GM23248 (cell line): Measurements from ENCODE around the gene GSN. TPM values are rescaled to one million over a fixed set of nuclear protein-coding genes. Genes with fewer than 3 reads are reported as not detected.

Experiments
- DNase-seq: peaks from one replicate; pipeline ENCODE4 v3.0.0-alpha.2; 2015
- H2AFZ ChIP-seq: fragments of 200-600 bp; sonication (generic); 2 replicates; pipeline ENCODE4 v1.6.1; 2016; ENCODE audit warnings: antibody characterized with exemption
- H3F3A ChIP-seq: fragments of 200-600 bp; sonication (generic); 2 replicates; pipeline ENCODE4 v1.6.1; 2016; ENCODE audit warnings: mild to moderate bottlenecking, antibody characterized with exemption, mixed run types; ENCODE audit not compliant: insufficient read depth
- H3K27ac ChIP-seq: fragments of 200-600 bp; sonication (generic); 2 replicates; pipeline ENCODE4 v1.5.1; 2016; ENCODE audit warnings: mild to moderate bottlenecking
- H3K27me3 ChIP-seq: fragments of 200-600 bp; sonication (generic); replicated peaks from 2 replicates; pipeline ENCODE4 v1.6.1; 2016; ENCODE audit warnings: mild to moderate bottlenecking; ENCODE audit not compliant: insufficient read depth
- H3K36me3 ChIP-seq: fragments of 200-600 bp; sonication (generic); 2 replicates; pipeline ENCODE4 v1.6.1; 2016; ENCODE audit warnings: low read depth, mild to moderate bottlenecking
- H3K4me1 ChIP-seq: fragments of 200-600 bp; sonication (generic); 2 replicates; pipeline ENCODE4 v1.6.1; 2016; ENCODE audit warnings: mild to moderate bottlenecking; ENCODE audit not compliant: insufficient read depth
- H3K4me2 ChIP-seq: fragments of 200-600 bp; sonication (generic); one replicate; pipeline ENCODE4 v1.6.1; 2016; ENCODE audit warnings: mild to moderate bottlenecking; ENCODE audit not compliant: unreplicated experiment
- H3K4me3 ChIP-seq: fragments of 200-600 bp; sonication (generic); 2 replicates; pipeline ENCODE4 v1.5.1; 2016; ENCODE audit warnings: mild to moderate bottlenecking
- H3K79me2 ChIP-seq: fragments of 200-600 bp; sonication (generic); 2 replicates; pipeline ENCODE4 v1.6.1; 2016; ENCODE audit warnings: mild to moderate bottlenecking; ENCODE audit not compliant: insufficient read depth
- H3K9ac ChIP-seq: fragments of 200-600 bp; sonication (generic); 2 replicates; pipeline ENCODE4 v1.6.1; 2016; ENCODE audit warnings: mild to moderate bottlenecking
- H3K9me2 ChIP-seq: fragments of 200-600 bp; sonication (generic); 2 replicates; pipeline ENCODE4 v1.6.1; 2016; ENCODE audit warnings: mixed run types, mild to moderate bottlenecking, moderate library complexity; ENCODE audit not compliant: insufficient read depth
- H3K9me3 ChIP-seq: fragments of 200-600 bp; sonication (generic); one replicate; pipeline ENCODE4 v1.6.1; 2017; ENCODE audit warnings: low read depth
- H4K20me1 ChIP-seq: fragments of 200-600 bp; sonication (generic); 2 replicates; pipeline ENCODE4 v1.6.0; 2016; ENCODE audit not compliant: insufficient read depth
- EZH2 ChIP-seq: fragments of 200-600 bp; sonication (generic); IDR thresholded peaks from 2 replicates; pipeline ENCODE4 v1.6.1; 2018; ENCODE audit warnings: antibody characterized with exemption, mild to moderate bottlenecking; ENCODE audit not compliant: insufficient read depth, poor library complexity, severe bottlenecking
- EZH2phosphoT487 ChIP-seq: fragments of 200-600 bp; sonication (generic); IDR thresholded peaks from 2 replicates; pipeline ENCODE4 v1.6.1; 2018; ENCODE audit warnings: antibody characterized with exemption, moderate library complexity, mild to moderate bottlenecking, low read depth; ENCODE audit not compliant: insufficient read depth
- WGBS, 2 experiments: methylation state at CpG; one replicate each; pipeline ENCODE4 v1.1.6; 2015 to 2017; ENCODE audit warnings: low lambda C conversion rate in 2 of 2, low coverage in 1 of 2; ENCODE audit errors: missing lambda C conversion rate in 2 of 2; 5-methylcytosine and 5-hydroxymethylcytosine counted together
- in situ Hi-C: fragments of 300-500 bp; cut with MboI; formaldehyde crosslinking; loops from 2 replicates; pipeline ENCODE4 v1.15.0; 2020
- polyA plus RNA-seq: library from polyadenylated mRNA; unstranded; fragments of >200 nt; fragmentation: Nextera tagmentation; extraction: Ambion mirVana; gene quantifications from 2 replicates; pipeline ENCODE4 v1.2.1, GENCODE V29; 2016
- total RNA-seq: library from RNA; depleted of rRNA; stranded (reverse); fragments of >200 nt; shearing (Covaris generic); gene quantifications from 2 replicates; pipeline ENCODE4 v1.2.3, GENCODE V29; 2014

The GSN gene
- total and polyA plus RNA-seq, 2 experiments from 2014 or later, result 258 to 387 TPM

- H3K4me2 ChIP-seq, result no peak overlapping the region
- H3K4me3 ChIP-seq, result no peak overlapping the region
- H3K36me3 ChIP-seq, result no peaks in the 10 kb centered on the region
- in situ Hi-C loops, result no loop called here
- H3K4me1 ChIP-seq, result peaks cover 45% of the 10 kb centered on the region
- no peaks in the 10 kb centered on the region for H3K9me3 ChIP-seq
- H3K79me2 ChIP-seq, result no peaks in the 10 kb centered on the region
- no peak overlapping the region for H3K27ac ChIP-seq
- H3K9ac ChIP-seq, result no peak overlapping the region
- peaks cover 41% of the 10 kb centered on the region for H3F3A ChIP-seq
- TF ChIP-seq EZH2 (no peak), EZH2phosphoT487 (no peak)
- DNase-seq, result no peak
- H3K27me3 ChIP-seq, result no peaks in the 10 kb centered on the region
- no peak overlapping the region for H2AFZ ChIP-seq
- WGBS, 2 experiments, result 88 to 92% methylated on average over 5 of the region's 5 CpGs
- no peaks in the 10 kb centered on the region for H4K20me1 ChIP-seq
- H3K9me2 ChIP-seq, result no peaks in the 10 kb centered on the region
Measured at GRCh38 chr9:121259935-121260334, 8.0 kb upstream of the GSN start.

DNA sequence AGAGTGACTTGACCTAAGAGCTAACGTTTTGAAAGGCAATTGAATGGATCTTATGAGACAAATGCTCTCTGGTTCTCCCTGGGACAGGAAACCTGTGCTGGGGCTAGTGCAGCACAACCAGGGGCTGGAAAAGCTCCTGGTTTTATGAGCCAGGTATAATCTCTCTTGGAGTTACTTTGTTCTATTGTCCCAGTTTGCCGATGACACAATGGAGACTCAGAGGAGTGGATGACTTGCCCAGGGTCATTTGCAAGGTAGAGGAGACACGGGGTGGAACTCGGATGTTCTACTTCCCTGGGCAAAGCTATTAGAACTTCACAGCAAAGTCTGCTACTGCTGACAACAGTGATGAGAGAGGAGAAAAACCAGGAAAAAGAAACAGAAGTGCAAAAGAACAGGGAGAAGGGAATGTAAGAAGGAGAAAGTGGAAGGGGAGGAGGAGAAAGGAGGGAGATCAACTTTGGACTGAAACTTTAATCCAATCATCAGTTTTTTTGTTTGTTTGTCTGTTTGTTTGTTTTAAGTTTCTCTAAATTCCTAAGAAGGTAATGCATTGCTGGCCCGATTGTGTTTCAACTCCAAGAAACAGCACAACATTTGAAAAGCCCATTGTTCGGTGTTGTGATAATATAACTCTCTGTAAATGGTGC is 7.4 kb upstream of the GSN start:
- H3K79me2 ChIP-seq, result no peaks in the 10 kb centered on the region
- H3K36me3 ChIP-seq, result no peaks in the 10 kb centered on the region
- peaks cover 45% of the 10 kb centered on the region for H3K4me1 ChIP-seq
- H3K4me3 ChIP-seq, result no peak overlapping the region
- no peaks in the 10 kb centered on the region for H4K20me1 ChIP-seq
- H3K27me3 ChIP-seq, result no peaks in the 10 kb centered on the region
- 11 to 12% methylated on average over 6 of the region's 6 CpGs for WGBS, 2 experiments
- no peak for DNase-seq
- H3K9me3 ChIP-seq, result no peaks in the 10 kb centered on the region
- TF ChIP-seq EZH2 (no peak), EZH2phosphoT487 (no peak)
- no peak overlapping the region for H3K9ac ChIP-seq
- H3K27ac ChIP-seq, result no peak overlapping the region
- peak overlapping the region; percentile 65 for H3K4me2 ChIP-seq
- H2AFZ ChIP-seq, result peak overlapping the region; percentile 13; the same call in 1 of the 2 replicates
- no peaks in the 10 kb centered on the region for H3K9me2 ChIP-seq
- in situ Hi-C loops, result no loop called here
- H3F3A ChIP-seq, result peaks cover 41% of the 10 kb centered on the region

GRCh38 chr9:121261107-121261460 is 6.9 kb upstream of the GSN start:
- WGBS, 2 experiments, result 9 to 11% methylated on average over 4 of the region's 4 CpGs
- in situ Hi-C loops, result no loop called here
- peaks cover 45% of the 10 kb centered on the region for H3K4me1 ChIP-seq
- no peak overlapping the region for H3K9ac ChIP-seq
- no peak overlapping the region for H3K4me3 ChIP-seq
- no peaks in the 10 kb centered on the region for H4K20me1 ChIP-seq
- no peak overlapping the region for H3K27ac ChIP-seq
- peak; percentile 66 for DNase-seq
- H2AFZ ChIP-seq, result peak overlapping the region; percentile 13; the same call in 1 of the 2 replicates
- no peaks in the 10 kb centered on the region for H3K36me3 ChIP-seq
- H3K9me2 ChIP-seq, result no peaks in the 10 kb centered on the region
- peaks cover 41% of the 10 kb centered on the region for H3F3A ChIP-seq
- TF ChIP-seq EZH2 (no peak), EZH2phosphoT487 (no peak)
- peak overlapping the region; percentile 65 for H3K4me2 ChIP-seq
- H3K79me2 ChIP-seq, result no peaks in the 10 kb centered on the region
- H3K27me3 ChIP-seq, result no peaks in the 10 kb centered on the region
- H3K9me3 ChIP-seq, result no peaks in the 10 kb centered on the region

DNA sequence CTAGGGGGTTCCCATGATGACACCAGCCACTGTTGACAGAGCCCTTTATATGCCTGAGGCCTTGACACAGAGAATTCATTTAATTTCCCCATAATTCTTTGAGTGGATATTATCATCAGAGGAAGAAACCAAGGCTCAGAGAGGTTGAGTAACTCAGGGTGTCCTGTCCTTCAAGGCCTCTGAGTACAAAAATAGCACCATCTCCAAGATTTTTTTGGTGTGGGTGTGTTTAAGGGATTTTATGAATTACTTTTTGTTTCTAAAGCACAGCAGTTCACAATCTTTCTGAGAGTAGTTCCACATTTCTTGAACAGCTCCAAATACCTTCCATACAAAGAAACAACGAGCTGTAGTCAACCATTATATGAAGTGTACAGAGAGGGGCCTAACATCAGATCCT is 6.2 kb upstream of the GSN start:
- WGBS, 2 experiments, result 57 to 67% methylated on average over 1 of the region's 1 CpG

More for the DNA sequence above, 6.2 kb upstream of the GSN start:
- Histone ChIP-seq H4K20me1 (no peaks in the 10 kb centered on the region), H3K79me2 (no peaks in the 10 kb centered on the region), H3K27ac (no peak overlapping the region), H3K4me2 (peak overlapping the region; percentile 65), H3K4me1 (peaks cover 45% of the 10 kb centered on the region), H3K36me3 (no peaks in the 10 kb centered on the region), H3K27me3 (no peaks in the 10 kb centered on the region), H3K9me3 (no peaks in the 10 kb centered on the region), H3K9ac (no peak overlapping the region), H2AFZ (no peak overlapping the region), H3K9me2 (no peaks in the 10 kb centered on the region), H3K4me3 (no peak overlapping the region), H3F3A (peaks cover 41% of the 10 kb centered on the region)
- TF ChIP-seq EZH2phosphoT487 (no peak), EZH2 (no peak)
- DNase-seq, result no peak
- in situ Hi-C loops, result no loop called here
